GM21737 (cell line): ENCODE data around the gene IER3IP1.
A peak's percentile ranks its signal among the peaks of the same experiment; 100 is the strongest.
"Not testable (repeated sequence)": the region's sequence is repeated elsewhere in the genome, so short reads cannot be mapped to it uniquely, and the experiment has no call there.

Experiments used
- ATAC-seq: cut with Tn5 transposase; IDR thresholded peaks from one replicate; pipeline ENCODE4 v1.9.1; 2021; ENCODE audit warnings: mild to moderate bottlenecking, moderate library complexity; ENCODE audit not compliant: unreplicated experiment

Gene IER3IP1

GRCh38 chr18:47160256-47160655, 15.9 kb downstream of the IER3IP1 start:
- no peak for ATAC-seq

GRCh38 chr18:47158404-47158803, 17.8 kb downstream of the IER3IP1 start:
- ATAC-seq: not testable (repeated sequence)

- no peak for ATAC-seq
These were observed 24.7 kb downstream of the IER3IP1 start for GRCh38 chr18:47151439-47151838.

DNA sequence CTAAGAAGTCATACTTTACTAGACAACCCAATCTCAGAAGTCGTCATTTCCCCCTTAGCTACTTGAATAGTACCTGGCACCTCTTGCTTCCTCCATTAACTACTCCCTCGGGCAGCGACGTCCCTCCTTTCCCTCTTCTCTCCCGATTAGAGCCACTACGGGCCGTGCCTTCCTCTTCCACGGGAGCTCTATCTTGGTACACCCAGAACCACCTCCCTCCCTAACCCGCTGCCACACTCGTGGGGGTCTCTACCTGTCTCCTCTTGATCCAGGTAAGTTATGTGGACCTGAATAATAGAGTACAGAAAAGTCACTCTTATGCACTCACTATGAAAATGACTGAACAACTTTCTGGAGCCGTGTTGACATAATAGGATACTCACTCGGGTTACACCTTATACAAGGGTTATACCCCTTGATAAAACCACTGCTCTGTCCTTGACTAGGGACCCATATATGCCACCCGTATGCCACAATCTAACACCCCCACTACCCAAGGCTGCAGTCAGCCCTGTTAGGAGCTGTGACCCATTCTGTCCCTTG, 25.3 kb downstream of the IER3IP1 start:
- peak; percentile 22 for ATAC-seq

DNA sequence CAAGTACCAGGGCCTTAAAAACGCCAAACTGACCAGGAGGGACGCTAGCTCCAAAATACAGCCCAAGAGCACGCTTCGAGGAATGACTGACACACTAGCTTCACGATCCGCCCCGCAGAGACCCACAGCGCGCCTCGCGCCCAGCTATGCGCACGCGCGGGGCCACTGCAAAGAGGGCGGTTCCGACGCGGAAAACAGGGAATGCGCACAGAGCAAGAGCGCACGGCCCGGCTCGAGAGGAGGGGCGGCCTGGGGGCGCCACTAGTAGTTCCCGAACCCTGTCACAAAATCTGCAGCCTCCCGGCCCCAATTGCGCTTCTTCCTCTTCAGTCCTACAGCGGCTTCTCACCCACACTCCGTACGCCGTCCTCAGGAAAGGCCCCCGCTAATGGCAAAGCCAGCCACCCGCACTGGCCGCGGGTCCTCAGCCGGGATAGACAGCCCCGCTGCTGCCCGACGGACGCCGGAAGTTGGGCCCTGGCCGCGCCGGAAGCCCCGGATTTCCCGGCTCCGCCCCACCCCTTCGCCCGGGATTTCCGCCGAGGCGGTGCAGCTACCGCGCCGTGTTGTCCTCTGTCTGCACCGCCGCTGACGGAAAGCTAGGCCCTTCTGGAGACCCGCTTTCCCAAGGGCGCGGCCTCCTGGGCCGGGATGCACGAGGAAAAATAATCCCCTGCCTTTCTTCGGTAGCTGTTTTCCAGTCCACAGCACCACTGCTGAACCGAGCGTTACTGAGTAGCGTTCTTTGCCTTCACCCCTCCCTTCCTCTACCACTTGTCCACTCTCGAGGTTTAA, 25.9 kb downstream of the IER3IP1 start, which contains the start of gene HDHD2:
TSS of gene HDHD2 (minus strand) at position 472 of the 795 bp plus-strand sequence. CDS start 14,061 bp downstream, outside the sequence.
- ATAC-seq: peak; percentile 91

- no peak for ATAC-seq
These were observed 26.6 kb downstream of the IER3IP1 start for GRCh38 chr18:47149457-47150028.

GRCh38 chr18:47146206-47146605, 30.0 kb downstream of the IER3IP1 start:
- ATAC-seq: no peak

GRCh38 chr18:47143899-47144485, 32.2 kb downstream of the IER3IP1 start:
- ATAC-seq: no peak

DNA sequence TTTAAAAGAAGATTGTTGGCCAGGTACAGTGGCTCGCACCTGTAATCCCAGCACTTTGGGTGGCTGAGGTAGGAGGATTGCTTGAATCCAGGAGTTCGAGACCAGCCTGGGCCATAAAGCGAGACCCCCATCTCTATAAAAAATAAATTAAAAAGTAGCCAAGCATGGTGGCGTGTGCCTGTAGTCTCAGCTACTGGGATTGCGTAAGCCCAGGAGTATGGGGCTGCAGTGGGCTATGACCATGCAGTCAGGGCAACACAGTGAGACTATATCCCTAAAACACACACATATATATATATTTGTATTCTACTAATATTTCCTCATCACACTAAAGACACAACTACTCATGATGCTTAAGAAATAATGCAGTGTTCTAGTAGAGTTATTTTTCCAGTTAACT, 33.0 kb downstream of the IER3IP1 start:
- no peak for ATAC-seq

DNA sequence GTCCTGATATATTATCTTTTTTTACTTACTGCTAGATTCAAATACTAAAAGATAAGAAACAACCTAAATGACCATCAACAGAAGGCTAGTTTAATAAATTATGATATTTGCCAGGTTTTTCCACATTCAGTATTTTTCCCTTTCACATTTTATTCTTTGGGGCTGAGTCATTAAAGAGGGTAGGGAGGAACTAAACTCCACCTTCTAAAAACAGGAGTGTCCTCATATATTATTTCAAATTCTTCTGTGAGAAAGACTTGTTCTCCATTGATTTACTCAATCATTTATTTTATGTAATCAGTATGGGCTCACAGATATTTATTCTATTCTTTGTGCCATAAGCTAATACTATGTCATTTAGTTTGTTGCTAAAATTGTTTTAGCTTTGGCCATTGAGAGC, 34.9 kb downstream of the IER3IP1 start:
- no peak for ATAC-seq

DNA sequence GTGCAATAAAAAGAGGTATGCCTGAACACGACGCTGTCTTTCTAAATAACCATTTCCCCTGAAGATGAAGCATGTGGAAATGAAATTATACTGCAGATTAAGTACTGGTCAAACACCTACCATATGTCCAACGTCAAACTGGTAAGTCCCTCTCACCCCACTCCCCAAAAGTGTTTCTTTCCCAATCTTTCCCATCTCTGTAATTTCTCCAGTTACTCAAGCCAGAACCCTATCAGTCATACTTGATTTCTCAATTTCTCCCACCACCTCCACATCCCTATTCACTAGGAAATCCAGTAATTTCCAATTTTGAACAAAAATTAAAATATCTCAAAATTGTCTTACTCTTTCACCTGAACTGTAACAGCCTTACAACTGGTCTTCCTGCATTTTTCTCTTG, 55.0 kb downstream of the IER3IP1 start:
- ATAC-seq: no peak

- peak; percentile 90 for ATAC-seq
These were observed 55.7 kb downstream of the IER3IP1 start for GRCh38 chr18:47120428-47120827.

GRCh38 chr18:47118981-47119380, 57.2 kb downstream of the IER3IP1 start:
- no peak for ATAC-seq

- no peak for ATAC-seq
These were observed 61.0 kb downstream of the IER3IP1 start for GRCh38 chr18:47115205-47115604.

DNA sequence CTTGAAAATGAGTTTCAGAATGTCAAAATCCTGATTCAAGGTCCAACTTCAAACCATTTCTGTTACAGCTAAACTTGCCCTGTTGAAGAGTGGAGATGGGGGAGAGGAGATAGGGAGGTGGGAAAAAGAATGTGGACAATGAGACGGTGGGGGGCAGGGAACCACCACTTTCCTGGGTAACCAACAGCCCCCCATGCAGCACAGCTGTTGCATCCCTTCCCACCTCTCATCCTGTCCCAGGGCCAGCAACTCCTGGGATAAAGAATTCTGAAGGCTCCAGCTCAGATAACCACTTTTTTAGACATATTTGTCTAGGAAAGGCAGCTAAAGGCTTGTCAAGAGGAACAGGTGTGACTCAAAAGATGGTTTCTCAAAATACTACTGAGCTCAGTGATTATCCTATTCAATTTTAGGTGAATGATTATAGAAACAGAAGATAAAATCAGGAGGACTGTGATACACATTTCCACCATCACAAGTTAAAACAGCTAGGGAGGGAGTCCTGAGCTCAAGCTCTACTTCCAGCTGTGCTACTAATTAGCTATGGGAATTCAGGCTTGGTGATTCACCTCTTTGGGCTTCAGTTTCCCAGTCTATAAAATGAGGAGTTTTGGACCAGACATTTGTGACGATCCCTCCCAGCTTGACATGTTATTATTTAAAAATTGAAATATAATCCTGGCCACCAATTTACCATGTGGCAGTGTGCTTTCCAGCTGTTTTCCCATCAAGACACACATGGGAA, 62.2 kb downstream of the IER3IP1 start:
- no peak for ATAC-seq

GRCh38 chr18:47110492-47111274, 65.5 kb downstream of the IER3IP1 start:
- ATAC-seq: no peak

DNA sequence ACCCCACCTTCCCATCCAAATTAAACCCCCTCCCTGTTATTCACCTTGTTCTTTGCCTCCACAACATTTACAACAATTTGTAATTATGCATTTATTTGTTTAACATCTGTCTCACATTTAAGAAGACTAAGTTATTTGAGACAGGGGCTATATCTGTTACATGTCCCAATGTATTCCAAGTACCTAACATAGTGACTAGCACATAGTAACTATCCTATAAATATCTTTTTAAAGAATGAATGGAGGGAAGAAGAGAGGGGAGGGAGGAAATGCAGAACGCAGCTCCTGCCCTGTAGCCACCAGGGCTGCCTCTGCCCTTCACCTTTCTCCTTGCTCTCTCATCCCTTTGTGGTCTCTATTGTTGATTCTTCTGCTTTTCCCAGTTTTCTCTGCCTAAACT, 66.4 kb downstream of the IER3IP1 start:
- no peak for ATAC-seq

DNA sequence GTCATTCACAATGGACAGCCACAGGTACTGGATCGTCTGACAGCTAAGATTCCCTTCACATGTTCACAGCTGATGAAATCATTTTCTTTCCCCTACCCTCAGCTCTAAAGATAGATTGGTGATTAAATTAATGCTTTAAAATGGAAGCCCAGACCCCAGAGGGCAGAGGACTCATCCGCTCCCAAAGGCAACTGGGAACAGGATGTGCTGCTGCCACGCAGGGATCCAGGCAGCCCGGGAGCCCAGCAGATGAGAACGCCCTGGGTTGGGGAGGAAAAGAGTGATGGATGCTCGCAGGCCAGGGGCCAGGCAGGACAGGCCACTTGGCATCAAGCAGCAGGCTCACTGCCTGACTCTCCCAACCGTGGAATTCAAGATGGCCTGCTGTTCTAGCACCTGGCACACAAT, 67.2 kb downstream of the IER3IP1 start:
- no peak for ATAC-seq

GRCh38 chr18:47108373-47108772, 67.8 kb downstream of the IER3IP1 start:
- no peak for ATAC-seq
